Activated naive CD8-positive, alpha-beta T cell treated with anti-CD3 and anti-CD28 coated beads, Interleukin-2, amount 50 U/mL, for 24 hours (primary cell): Measurements from ENCODE around the gene HMGCL.
A peak's percentile ranks its signal among the peaks of the same experiment; 100 is the strongest.
"Not testable (repeated sequence)": the region's sequence is repeated elsewhere in the genome, so short reads cannot be mapped to it uniquely, and the experiment has no call there.

ENCODE experiments used
- ATAC-seq: fragments of 150-1000 bp; cut with Tn5 transposase; one replicate; pipeline ENCODE4 v1.10.0; 2021
- DNase-seq: peaks from one replicate; pipeline ENCODE4 v3.0.0; 2021
- H3K27ac Mint-ChIP-seq: one replicate; pipeline ENCODE4 v1.8.0; 2021; ENCODE audit warnings: mild to moderate bottlenecking, mixed read lengths
- H3K27me3 Mint-ChIP-seq: one replicate; pipeline ENCODE4 v1.8.0; 2021; ENCODE audit warnings: mixed read lengths
- H3K36me3 Mint-ChIP-seq: one replicate; pipeline ENCODE4 v1.8.0; 2021; ENCODE audit warnings: low read depth, mixed read lengths
- H3K4me1 Mint-ChIP-seq: one replicate; pipeline ENCODE4 v1.8.0; 2021; ENCODE audit warnings: mixed read lengths
- H3K4me3 Mint-ChIP-seq: one replicate; pipeline ENCODE4 v1.8.0; 2021; ENCODE audit warnings: mild to moderate bottlenecking, moderate library complexity, mixed read lengths
- H3K9me3 Mint-ChIP-seq: one replicate; pipeline ENCODE4 v1.8.0; 2021; ENCODE audit warnings: mixed read lengths

The HMGCL gene

DNA sequence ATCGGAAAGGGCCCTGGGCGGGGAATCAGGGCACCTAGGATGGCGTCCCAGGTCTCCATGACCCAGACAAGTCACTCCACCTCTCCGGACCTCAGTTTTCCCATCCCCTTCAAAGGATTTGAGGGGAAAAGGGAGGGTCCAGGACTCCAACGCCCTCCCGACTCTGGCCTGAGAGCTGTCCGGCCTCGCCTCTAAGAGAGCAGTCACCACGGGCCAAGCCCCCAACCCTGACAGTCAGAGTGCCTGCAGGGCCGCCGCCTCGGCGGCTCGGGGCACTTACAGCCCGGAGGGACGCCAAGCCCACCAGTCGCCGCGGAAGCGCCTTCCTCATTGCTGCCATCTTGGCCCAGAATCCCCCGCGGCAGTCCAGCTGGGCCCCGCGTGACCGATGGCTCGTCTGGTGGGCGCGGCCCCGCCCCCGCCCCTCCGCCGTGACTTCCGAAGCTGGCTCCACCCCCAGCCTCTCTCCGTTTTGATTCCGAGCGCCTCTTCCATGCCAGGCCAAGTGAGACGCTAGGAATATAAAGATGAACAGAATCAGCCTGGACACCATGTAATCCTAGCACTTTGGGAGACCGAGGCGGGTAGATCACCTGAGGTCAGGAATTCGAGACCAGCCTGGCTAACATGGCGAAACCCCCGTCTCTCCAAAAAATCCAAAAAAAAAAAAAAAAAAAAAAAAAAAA is at the start of gene HMGCL:
HMGCL (minus strand) TSS at position 354 of the 686 bp plus-strand sequence; CDS start at position 340, 14 bp downstream.
- H3K27ac Mint-ChIP-seq: peak within 1 kb of the TSS; percentile 93
- H3K4me3 Mint-ChIP-seq: peak within 1 kb of the TSS; percentile 94
- peaks cover 26% of the 10 kb centered on the region for H3K4me1 Mint-ChIP-seq

GRCh38 chr1:23872421-23872820 is 47.2 kb upstream of the HMGCL start:
- H3K27me3 Mint-ChIP-seq: peaks cover 3% of the 10 kb centered on the region
- H3K4me3 Mint-ChIP-seq: no peak overlapping the region
- H3K36me3 Mint-ChIP-seq: peaks cover 7% of the 10 kb centered on the region
- no peak for ATAC-seq
- no peak overlapping the region for H3K27ac Mint-ChIP-seq
- H3K4me1 Mint-ChIP-seq: peaks cover 10% of the 10 kb centered on the region
- peaks cover 5% of the 10 kb centered on the region for H3K9me3 Mint-ChIP-seq
- no peak for DNase-seq

More for the DNA sequence above, at the start of gene HMGCL:
- ATAC-seq: peak; percentile 96
- H3K9me3 Mint-ChIP-seq: no peaks in the 10 kb centered on the region
- H3K27me3 Mint-ChIP-seq: no peaks in the 10 kb centered on the region
- peaks cover 3% of the 10 kb centered on the region for H3K36me3 Mint-ChIP-seq
- DNase-seq: peak; percentile 92

DNA sequence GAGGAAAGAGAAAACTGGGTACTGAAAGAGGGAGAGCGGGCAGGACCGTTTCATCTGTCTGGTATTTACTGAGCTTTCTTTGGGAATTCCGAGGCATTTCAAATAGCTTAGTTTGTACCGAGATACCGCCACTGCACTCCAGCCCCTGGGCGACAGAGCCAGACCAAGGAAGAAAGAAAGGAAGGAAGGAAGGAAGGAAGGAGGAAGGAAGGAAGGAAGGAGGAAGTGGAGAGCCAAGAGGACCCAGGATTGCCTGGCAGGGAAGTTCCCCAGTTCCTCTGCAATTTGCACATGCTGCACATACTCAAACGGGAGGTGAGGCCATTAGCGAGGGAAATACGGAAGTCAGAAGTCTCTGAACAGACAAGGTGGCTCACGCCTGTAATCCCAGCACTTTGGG is 43.8 kb upstream of the HMGCL start:
- Mint-ChIP-seq H3K27ac (no peak overlapping the region), H3K4me1 (peaks cover 20% of the 10 kb centered on the region), H3K36me3 (peaks cover 9% of the 10 kb centered on the region), H3K27me3 (peaks cover 3% of the 10 kb centered on the region), H3K4me3 (peak overlapping the region; percentile 76), H3K9me3 (no peaks in the 10 kb centered on the region)
- DNase-seq: no peak
- ATAC-seq: no peak

DNA sequence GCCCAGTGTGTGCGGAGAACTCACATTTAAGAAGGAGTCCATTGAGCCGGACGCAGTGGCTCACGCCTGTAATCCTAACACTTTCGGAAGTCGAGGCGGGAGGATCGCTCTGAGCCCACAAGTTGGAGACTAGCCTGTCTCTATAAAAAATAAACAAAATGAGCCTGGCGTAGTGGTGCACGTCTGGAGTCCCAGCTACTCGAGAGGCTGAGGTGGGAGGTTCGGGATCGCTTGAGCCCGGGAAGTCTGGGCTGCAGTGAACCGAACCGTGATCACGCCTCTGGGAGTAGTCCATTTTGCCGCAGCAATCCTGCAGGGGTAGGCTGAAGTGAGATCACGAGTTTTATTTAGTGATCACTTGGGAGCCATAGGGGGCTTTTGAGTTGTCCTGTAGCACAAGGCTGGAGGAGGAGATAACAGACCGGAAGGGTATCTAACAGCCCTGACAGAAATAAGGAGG is 43.4 kb upstream of the HMGCL start:
- H3K4me3 Mint-ChIP-seq: peak overlapping the region; percentile 76
- H3K27me3 Mint-ChIP-seq: peaks cover 3% of the 10 kb centered on the region
- ATAC-seq: no peak

DNA sequence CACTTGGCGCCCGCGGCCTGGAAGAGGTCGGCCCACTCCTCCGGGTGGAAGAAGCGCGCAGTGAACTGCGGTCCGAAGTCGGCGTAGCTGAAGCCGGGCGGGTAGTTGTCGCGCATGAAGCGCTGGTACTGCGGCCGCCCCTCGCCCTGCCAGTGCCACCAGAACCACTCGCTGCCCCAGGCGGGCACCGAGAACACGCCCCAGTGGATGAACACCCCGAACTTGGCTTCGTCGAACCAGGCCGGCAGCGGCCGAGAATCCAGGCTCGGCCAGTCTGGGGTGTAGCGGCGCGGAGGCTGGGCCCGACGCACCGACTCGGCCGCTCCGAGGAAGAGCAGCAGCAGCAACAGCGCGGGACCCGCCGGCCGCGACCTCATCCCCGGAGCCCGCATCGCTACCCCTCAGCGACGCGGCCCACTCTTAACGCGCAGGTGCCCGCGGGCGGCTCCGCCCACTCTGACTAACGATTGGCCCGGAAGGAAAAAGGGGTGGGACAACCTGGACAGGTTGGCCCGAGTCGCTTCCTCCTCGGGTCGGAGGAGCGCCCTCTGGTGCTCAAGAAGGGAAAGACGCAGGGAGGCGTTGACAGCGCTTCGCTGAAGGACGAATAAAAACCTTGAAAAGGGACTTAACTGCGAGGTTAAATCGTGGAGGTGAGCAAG is 42.8 kb upstream of the HMGCL start, which contains the start of gene FUCA1:
FUCA1 (minus strand) TSS at position 396 of the 662 bp plus-strand sequence; CDS start at position 392, 4 bp downstream.
- ATAC-seq (peak; percentile 96), DNase-seq (peak; percentile 93)
- Mint-ChIP-seq H3K27ac (peak within 1 kb of the TSS; percentile 65), H3K27me3 (peaks cover 3% of the 10 kb centered on the region), H3K9me3 (no peaks in the 10 kb centered on the region), H3K4me1 (peaks cover 20% of the 10 kb centered on the region), H3K36me3 (peaks cover 9% of the 10 kb centered on the region), H3K4me3 (peak within 1 kb of the TSS; percentile 76)

More for the DNA sequence above, 43.4 kb upstream of the HMGCL start:
- Mint-ChIP-seq H3K9me3 (no peaks in the 10 kb centered on the region), H3K4me1 (peaks cover 20% of the 10 kb centered on the region), H3K36me3 (peaks cover 9% of the 10 kb centered on the region), H3K27ac (peak overlapping the region; percentile 65)
- no peak for DNase-seq

DNA sequence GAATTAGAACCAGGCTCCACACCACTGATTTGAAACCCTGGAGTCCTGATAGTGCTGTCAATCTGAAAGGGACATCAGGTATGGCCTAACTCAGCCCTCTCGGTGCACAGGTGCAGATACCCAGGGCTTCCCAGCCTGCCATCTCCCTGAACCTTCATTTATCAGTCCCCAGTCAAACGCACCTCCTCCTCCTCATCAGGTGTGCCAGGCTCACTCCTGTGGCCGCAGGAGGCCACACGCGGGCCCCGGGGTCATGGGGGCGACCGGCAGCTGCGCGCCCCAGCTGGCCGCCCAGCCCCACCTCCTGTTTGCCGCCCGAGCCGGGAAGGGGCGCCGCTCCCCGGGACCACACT is 42.3 kb upstream of the HMGCL start:
- ATAC-seq (no peak), DNase-seq (no peak)
- Mint-ChIP-seq H3K9me3 (no peaks in the 10 kb centered on the region), H3K36me3 (peaks cover 9% of the 10 kb centered on the region), H3K4me3 (peak overlapping the region; percentile 76), H3K27ac (no peak overlapping the region), H3K4me1 (peaks cover 20% of the 10 kb centered on the region), H3K27me3 (peaks cover 3% of the 10 kb centered on the region)

DNA sequence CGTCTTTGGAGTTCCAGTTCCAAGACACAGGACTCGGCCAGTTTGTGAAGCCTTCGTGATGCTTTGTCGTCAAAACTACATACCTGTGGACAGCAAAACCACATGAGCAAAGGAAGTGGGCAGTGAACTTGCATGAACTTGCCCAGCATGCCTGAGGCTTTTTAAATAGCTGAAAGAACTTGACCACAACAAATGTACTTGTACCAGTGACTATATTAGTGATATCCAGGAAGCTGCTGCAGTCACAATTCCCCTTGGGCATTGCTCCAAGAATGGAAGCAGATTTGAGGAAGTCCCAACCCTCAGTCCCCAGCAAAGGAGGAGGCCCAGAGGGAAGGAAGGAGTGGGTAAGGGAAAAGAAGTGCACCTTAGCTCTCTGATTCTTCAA is 40.3 kb upstream of the HMGCL start:
- DNase-seq (no peak), ATAC-seq (no peak)
- Mint-ChIP-seq H3K27me3 (peaks cover 3% of the 10 kb centered on the region), H3K36me3 (peaks cover 12% of the 10 kb centered on the region), H3K4me3 (no peak overlapping the region), H3K9me3 (no peaks in the 10 kb centered on the region), H3K4me1 (peaks cover 20% of the 10 kb centered on the region), H3K27ac (no peak overlapping the region)

DNA sequence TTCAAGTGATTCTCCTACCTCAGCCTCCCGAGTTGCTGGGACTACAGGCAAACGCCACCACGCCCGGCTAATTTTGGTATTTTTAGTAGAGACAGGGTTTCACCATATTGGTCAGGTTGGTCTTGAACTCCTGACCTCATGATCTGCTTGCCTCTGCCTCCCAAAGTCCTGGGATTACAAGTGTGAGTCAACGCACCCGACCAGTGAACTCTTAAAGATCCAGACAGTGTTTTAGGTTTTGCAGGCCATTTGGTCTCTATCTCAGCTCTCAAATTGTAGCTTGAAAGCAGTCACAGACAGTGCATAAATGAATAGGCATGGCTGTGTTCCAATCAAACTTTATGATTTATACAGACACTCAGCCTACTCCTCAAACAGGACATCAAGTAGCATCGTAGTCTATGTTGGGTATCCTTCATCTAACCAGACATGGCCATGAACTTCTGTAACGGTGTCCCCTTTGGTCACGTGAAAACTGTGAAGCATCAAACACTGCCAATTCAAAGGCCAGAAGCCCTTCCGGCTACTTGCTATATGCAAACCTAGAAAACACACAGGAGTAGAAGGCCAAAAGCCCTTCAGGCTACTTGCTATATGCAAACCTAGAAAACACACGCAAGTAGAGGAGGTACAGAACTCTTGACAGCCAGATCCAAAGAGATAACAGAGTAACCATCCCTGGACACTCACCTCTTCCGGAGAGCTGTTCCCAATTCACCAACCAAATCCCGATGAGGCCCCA is 39.7 kb upstream of the HMGCL start:
- H3K4me3 Mint-ChIP-seq: no peak overlapping the region
- H3K27ac Mint-ChIP-seq: no peak overlapping the region

GRCh38 chr1:23862640-23863039 is 37.4 kb upstream of the HMGCL start:
- Mint-ChIP-seq H3K9me3 (no peaks in the 10 kb centered on the region), H3K27me3 (no peaks in the 10 kb centered on the region), H3K36me3 (peaks cover 9% of the 10 kb centered on the region), H3K27ac (no peak overlapping the region), H3K4me1 (peaks cover 11% of the 10 kb centered on the region), H3K4me3 (no peak overlapping the region)
- DNase-seq (no peak), ATAC-seq (no peak)

More for the DNA sequence above, 39.7 kb upstream of the HMGCL start:
- peaks cover 20% of the 10 kb centered on the region for H3K4me1 Mint-ChIP-seq
- ATAC-seq (no peak), DNase-seq (no peak)
- peaks cover 3% of the 10 kb centered on the region for H3K27me3 Mint-ChIP-seq
- no peaks in the 10 kb centered on the region for H3K9me3 Mint-ChIP-seq
- H3K36me3 Mint-ChIP-seq: peaks cover 12% of the 10 kb centered on the region

GRCh38 chr1:23854568-23854967 is 29.3 kb upstream of the HMGCL start:
- Mint-ChIP-seq H3K36me3 (peaks cover 6% of the 10 kb centered on the region), H3K4me1 (no peaks in the 10 kb centered on the region), H3K27me3 (no peaks in the 10 kb centered on the region), H3K4me3 (no peak overlapping the region), H3K27ac (no peak overlapping the region), H3K9me3 (no peaks in the 10 kb centered on the region)
- DNase-seq (no peak), ATAC-seq (no peak)

DNA sequence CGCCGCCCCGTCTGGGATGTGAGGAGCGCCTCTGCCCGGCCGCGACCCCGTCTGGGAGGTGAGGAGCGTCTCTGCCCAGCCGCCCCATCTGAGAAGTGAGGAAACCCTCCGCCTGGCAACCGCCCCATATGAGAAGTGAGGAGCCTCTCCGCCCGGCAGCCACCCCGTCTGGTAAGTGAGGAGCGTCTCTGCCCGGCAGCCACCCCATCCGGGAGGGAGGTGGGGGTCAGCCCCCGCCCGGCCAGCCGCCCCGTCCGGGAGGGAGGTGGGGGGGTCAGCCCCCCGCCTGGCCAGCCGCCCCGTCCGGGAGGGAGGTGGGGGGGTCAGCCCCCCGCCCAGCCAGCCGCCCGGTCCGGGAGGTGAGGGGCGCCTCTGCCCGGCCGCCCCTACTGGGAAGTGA is 27.9 kb upstream of the HMGCL start:
- H3K4me3 Mint-ChIP-seq: not testable (repeated sequence)

GRCh38 chr1:23851406-23851805 is 26.2 kb upstream of the HMGCL start:
- H3K4me3 Mint-ChIP-seq, H3K9me3 Mint-ChIP-seq, H3K27me3 Mint-ChIP-seq: not testable (repeated sequence)

More for the DNA sequence above, 27.9 kb upstream of the HMGCL start:
- H3K36me3 Mint-ChIP-seq: peaks cover 13% of the 10 kb centered on the region
- H3K27me3 Mint-ChIP-seq, H3K9me3 Mint-ChIP-seq, DNase-seq, ATAC-seq, H3K27ac Mint-ChIP-seq, H3K4me1 Mint-ChIP-seq: not testable (repeated sequence)

GRCh38 chr1:23848673-23849616 is 23.7 kb upstream of the HMGCL start:
- no peak for DNase-seq
- Mint-ChIP-seq H3K4me3 (no peak overlapping the region), H3K9me3 (no peaks in the 10 kb centered on the region), H3K36me3 (peaks cover 28% of the 10 kb centered on the region), H3K27me3 (no peaks in the 10 kb centered on the region), H3K27ac (no peak overlapping the region), H3K4me1 (no peaks in the 10 kb centered on the region)
- no peak for ATAC-seq

More at GRCh38 chr1:23851406-23851805, 26.2 kb upstream of the HMGCL start:
- not testable (repeated sequence) for H3K27ac Mint-ChIP-seq, H3K4me1 Mint-ChIP-seq, ATAC-seq, DNase-seq
- peaks cover 26% of the 10 kb centered on the region for H3K36me3 Mint-ChIP-seq
